Stimulated activated CD8-positive, alpha-beta memory T cell treated with anti-CD3 and anti-CD28 coated beads, Interleukin-15, amount 100 ng/mL, for 24 hours (primary cell): Measurements from ENCODE around the gene PMS1.
A peak's percentile ranks its signal among the peaks of the same experiment; 100 is the strongest.
"Not testable (repeated sequence)": the region's sequence is repeated elsewhere in the genome, so short reads cannot be mapped to it uniquely, and the experiment has no call there.

Experiments used
- DNase-seq: peaks from one replicate; pipeline ENCODE4 v3.0.0-alpha.2; 2020; ENCODE audit warnings: low read depth

The PMS1 gene

DNA sequence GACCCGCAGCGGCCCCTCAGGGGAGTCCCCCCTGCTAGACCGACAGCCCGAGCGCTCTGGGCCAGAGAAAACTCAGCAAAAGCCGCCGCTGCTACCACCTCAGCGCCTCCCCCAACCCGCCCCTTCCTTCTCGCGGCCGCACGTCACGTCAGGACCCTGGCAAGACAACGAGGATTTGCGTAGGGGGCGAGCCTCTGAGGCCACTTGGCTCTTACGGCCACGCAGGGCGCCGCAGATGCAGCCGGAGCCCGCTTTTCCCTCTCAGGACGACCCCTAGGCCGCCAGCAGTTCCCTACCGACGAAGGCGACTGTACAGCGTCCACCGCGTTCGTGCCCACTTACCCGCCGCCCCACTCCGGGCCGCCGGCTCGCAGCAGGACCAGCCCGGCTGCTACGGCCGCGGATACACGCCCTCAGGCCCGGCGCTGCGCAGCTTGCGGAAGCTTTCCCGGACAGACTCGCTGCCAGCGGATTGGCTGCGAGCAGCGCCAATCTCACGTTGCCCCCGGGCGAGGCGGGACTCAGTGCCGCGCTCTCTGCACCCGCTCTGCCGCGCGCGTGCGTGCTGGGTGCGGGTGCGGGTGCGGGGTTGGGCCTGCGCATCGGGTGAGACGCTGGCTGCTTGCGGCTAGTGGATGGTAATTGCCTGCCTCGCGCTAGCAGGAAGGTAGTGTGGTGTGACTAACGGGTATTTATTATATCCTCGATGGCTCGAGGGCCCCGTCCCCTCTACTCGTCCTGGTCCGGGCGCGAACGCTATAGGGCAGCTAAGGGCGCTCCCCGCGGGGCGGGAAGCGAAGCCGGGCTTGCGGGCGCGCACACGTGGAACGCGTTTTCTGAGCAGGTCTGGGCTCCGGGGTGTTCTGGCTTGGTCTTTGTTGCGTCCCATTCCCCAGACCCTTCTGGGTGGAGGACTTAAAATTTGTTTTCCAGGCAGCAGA lies at the start of gene PMS1, which contains the start of gene ORMDL1:
TSS of gene PMS1 (plus strand) at position 524 of the 941 bp plus-strand sequence. CDS start 7,360 bp downstream, outside the sequence.
TSS of gene ORMDL1 (minus strand) at position 413 of the 941 bp plus-strand sequence. CDS start 1,744 bp downstream, outside the sequence.
- peak; percentile 84 for DNase-seq

- no peak for DNase-seq
Observed at GRCh38 chr2:189751080-189751658, 33.1 kb upstream of the PMS1 start.

DNA sequence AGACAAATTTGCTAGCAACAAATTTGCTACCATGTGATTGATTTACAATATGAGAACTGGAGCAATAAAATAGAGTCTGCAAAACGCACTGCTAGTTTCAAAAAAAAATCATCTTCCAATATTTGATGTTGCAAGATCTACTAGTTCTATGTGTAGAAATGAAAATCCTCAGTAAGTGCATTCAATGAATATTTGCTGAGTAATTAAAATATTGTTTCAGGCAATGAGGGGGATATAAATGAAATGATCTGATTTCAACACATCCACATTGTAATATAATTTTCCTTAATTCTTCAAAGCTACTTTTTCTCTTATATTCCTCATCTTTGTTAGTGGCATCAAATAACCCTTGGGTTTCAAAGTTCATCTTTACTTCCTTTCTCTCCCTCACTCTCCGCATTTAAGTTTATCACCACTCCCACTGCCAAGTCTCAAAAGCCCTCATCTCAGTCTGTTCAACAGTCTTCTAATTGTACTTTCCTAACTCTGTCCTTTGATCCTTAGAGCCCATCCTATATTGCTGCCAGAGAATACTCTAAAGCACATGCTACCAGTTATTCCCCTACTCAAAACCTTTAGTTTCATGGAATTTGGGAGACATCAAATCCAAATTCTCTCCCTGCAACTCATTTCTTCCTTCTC lies 27.8 kb upstream of the PMS1 start:
- no peak for DNase-seq

DNA sequence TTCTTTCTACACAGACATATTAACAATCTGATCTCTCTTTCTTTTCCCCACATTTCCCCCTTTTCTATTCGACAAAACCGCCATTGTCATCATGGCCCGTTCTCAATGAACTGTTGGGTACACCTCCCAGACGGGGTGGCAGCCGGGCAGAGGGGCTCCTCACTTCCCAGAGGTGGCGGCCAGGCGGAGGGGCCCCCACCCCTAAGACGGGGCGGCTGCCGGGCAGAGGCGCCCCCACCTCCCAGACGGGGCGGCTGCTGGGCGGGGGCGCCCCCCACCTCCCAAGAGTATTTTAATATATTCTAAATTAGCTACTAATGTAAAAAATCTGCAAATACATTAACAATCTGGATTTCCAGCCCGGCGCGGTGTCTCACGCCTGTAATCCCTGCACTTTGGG lies 24.1 kb upstream of the PMS1 start:
- not testable (repeated sequence) for DNase-seq

DNA sequence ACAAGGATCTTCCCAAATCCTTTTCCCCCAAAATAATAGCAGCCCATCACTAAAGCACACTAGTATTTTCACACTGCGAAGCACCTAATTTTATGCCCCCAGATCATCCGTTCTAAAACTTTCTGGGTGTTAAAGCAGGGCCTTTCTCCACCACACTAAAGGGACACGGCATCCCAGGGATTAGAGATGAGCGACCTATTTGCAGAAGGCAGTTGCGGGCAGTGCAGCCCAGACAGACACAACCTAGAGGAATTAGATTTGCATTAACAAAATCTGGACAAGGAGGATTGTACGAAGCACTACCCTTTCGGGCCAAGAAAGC lies 22.1 kb upstream of the PMS1 start:
- DNase-seq = no peak

- peak; percentile 80 for DNase-seq
Observed at GRCh38 chr2:189762551-189763298, 21.5 kb upstream of the PMS1 start, which contains the start of gene OSGEPL1. OSGEPL1 (minus strand) TSS chr2:189762792; CDS start chr2:189761640, 1,152 bp downstream.

DNA sequence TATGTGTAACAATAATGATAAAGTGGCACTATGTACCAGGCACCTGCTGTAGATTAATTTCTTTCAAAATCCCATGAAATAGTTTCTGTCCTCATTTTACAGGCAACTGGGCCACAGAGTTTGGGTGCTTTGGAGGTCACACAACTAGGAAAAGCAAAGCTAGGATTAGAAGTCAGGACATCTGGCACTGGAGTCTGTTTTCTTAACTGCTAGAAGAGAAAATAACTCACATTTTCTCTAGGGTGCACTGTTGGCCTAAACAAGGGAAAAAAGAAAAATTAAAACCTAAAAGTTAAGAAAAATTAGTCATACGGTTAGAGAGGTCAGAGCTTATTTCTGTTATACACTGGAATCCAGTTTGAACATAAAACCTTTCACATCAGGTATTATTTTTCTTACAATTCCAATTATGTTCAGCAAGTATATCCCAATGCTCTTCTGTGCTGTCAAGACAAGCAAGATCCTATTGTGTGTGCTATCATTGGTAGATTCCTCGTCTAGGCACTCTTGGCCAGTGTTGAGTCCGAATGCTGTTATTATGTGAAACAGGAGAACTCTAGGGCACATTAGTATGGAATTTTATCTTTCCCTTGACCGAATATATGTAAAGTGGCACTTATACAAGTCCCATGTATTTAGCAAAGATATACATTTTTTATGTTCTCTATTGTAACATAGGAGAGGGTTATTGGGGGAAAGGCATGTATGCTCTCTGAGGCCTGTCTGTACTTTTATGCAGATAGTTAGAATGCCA lies 20.2 kb upstream of the PMS1 start:
- DNase-seq = no peak

DNA sequence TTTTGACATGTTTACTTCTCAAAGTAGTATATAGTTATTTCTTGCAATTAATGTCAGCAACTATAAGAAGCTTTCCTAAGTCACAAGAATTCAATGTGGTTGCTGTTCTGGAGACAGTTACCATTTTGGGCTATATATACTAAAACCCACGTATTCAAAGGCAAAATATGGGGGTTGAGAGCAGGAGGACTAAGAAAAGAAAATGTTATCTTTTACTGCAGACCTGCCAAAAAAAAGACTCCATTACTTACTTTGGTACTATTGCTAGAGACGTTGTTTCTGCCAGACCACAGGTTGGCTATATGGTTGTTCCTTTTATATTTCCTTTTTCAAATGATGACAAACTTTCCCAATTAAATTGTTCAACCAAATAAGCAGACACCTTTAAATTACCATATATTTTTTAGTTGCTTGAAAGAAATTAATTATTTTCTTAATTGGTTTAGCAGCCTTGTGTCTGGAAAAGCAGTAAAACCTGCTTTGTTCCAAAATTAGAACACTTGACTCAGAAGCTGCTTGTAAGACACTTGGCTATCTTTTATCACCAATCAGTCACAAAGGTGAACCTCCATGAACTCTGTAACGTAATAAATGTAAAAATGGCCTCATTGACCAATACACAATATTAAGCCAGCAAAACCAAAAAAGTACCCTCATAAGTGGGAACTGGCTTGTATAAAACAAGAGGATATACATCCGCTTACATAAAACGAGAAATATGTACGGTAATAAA lies 13.5 kb upstream of the PMS1 start:
- no peak for DNase-seq

DNA sequence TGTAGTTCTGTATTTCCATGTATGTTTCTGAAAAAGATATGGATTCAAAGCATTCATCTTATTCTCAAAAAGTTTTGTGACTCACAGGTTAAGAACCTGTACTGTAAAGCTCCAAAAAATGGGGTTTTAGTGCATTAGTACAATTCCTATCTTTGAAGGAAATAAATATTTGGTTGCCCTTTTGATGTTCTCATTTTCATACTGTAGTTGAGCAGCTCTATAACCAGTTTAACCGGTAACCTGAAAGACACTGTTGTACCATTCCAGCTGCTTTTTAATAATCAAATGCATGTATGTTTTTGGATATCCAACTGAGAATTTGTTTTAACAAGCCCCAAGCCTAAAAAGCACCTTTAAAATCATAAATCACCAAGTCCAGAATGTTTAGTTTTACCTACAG lies 12.0 kb upstream of the PMS1 start:
- no peak for DNase-seq

DNA sequence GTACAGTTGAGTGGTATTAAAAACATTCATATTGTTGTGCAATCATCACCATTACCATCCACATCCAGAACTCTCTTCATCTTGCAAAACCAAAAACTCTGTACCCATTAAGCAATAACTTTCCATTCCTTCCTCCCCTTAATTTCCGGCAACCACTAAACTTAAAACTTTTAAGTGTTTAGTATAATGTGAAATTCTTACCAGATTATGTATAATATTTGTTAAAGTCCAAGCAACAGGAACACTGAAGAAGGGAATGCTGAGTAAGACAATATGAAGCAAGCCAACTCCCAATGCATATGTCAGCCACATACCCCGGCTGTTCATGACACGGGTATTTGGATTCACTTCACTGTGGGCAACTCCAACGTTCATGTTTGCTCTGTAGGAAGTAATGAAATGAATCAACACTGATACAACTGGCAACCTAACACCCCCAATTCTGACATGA lies 2.0 kb upstream of the PMS1 start:
- no peak for DNase-seq

GRCh38 chr2:189783451-189783926 lies 761 bp upstream of the PMS1 start:
- DNase-seq = no peak

GRCh38 chr2:189791338-189792042 lies 7.2 kb downstream of the PMS1 start:
- DNase-seq = no peak

DNA sequence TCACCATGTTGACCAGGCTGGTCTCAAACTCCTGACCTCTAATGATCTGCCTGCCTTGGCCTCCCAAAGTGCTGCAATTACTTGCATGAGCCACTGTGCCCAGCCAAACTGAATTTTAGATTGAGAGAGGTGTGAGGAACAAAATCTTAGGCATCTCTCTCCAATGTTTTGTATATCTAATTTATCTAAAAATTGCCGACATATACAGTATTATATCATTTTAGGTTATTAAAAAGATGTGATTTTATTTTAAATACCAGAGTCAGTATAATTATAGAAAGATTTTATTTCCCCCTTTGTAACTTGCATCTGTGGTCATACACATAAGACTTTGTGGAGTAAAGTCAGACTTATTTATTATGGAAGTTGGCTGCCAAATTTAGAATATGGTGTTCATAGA lies 10.1 kb downstream of the PMS1 start:
- DNase-seq = no peak

GRCh38 chr2:189797902-189798301 lies 13.7 kb downstream of the PMS1 start:
- DNase-seq = no peak

DNA sequence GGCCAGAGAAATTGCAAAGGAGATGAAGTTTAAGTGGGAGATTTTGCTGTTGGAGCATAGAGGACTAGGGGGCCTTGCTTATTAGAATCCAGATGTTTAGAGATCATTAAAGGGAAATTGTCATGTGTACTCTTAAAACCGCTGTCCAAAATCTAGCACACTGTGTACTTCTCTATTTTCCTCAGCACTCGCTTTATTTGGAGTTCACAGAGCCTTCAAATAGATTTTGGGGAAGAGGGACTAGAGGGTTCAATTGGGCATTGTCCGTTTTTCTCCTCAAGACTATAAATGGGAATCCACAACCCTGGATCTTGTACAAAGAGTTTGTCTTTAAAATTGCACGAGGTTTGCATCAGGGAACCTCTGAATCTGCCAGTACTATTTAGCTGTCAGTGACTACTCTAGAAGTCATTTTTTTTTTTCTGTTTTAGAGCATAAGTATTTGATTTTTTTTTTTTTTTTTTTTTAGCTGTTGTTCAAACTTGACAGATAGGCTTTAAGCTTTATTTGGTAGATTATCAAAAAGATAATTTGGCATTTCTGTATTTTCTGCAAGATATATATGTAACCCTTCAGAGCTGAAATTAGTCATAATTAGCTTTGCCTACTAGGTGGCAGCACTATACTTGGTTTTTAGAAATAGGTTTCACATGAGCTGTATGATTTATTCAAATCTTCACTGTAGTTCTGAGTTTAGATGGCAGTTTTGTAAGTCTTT lies 14.2 kb downstream of the PMS1 start:
- DNase-seq = no peak

DNA sequence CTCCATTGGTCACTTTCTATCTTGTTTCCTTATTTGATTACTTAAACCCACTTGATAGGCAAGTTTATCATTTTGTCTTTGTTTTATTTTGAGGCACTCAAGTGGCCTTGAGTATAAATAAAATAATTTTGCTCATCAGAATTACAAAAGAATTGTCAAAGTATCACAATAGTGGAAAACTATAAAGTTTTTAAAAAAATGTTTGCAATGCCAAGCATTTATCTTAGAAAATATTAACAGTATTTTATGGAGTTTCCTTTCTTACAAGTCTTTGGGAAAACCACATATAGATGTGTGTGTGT lies 14.7 kb downstream of the PMS1 start:
- no peak for DNase-seq

DNA sequence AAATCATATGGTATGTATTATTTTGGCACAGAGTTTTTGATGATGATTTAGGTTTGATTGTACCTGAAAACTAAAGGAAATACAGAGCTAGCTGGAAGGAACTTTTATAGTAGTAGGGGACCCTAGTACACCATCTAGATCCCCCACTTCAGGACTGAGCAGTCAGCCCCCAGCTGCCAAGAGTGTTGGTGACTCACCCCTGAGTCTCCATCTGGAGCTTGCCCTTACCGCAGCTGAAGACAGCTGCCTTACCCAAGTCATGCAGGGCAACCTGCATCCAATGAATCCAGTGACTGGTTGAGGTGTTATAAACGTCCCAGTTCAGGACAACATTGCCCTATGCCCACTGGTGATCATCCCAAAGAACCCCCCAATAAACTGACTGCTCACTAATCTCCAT lies 15.3 kb downstream of the PMS1 start:
- DNase-seq = no peak

GRCh38 chr2:189802396-189802912 lies 18.2 kb downstream of the PMS1 start:
- no peak for DNase-seq

GRCh38 chr2:189803431-189803830 lies 19.2 kb downstream of the PMS1 start:
- DNase-seq = no peak
